H1 (cell line): Measurements from ENCODE around the gene TLR1. TPM values are rescaled to one million over a fixed set of nuclear protein-coding genes. Genes with fewer than 3 reads are reported as not detected.

ENCODE experiments used
- CTCF ChIA-PET: fragments of 300-600 bp; sonication (Branson Sonifier 250); formaldehyde crosslinking; loops from one replicate; lab custom pipeline; 2021; ENCODE audit not compliant: partially characterized antibody; lab: Charles Lee
- POLR2A ChIA-PET: fragments of 300-600 bp; sonication (Branson Sonifier 250); formaldehyde crosslinking; loops from one replicate; lab custom pipeline; 2021; ENCODE audit warnings: inconsistent platforms; ENCODE audit not compliant: partially characterized antibody; lab: Charles Lee
- DNase-seq, 2 experiments: peaks; one replicate each; pipeline versions ENCODE4 v3.0.0 to v3.0.0-alpha.2; 2010 to 2022; ENCODE audit warnings: low spot score in 2 of 2, low read depth in 1 of 2, mixed read lengths in 1 of 2
- FAIRE-seq: peaks from 2 replicates; lab custom pipeline; 2011; peaks lifted over from hg19 to GRCh38; lab: Jason Lieb, UNC
- H2AFZ ChIP-seq: 2 replicates; pipeline ENCODE4 v1.8.1; 2012; ENCODE audit warnings: low read length, inconsistent platforms
- H2AK5ac ChIP-seq: 2 replicates; pipeline ENCODE4 v1.6.1; 2013; ENCODE audit warnings: low read depth, low read length
- H2BK120ac ChIP-seq: replicated peaks from 2 replicates; pipeline ENCODE3; 2013; ENCODE audit warnings: low read depth, low read length, inconsistent platforms
- H2BK12ac ChIP-seq: 2 replicates; pipeline ENCODE4 v1.6.1; 2013; ENCODE audit warnings: low read depth, low read length
- H2BK15ac ChIP-seq: 2 replicates; pipeline ENCODE4 v1.6.1; 2013; ENCODE audit warnings: low read length
- H2BK20ac ChIP-seq: 2 replicates; pipeline ENCODE4 v1.6.1; 2013; ENCODE audit warnings: low read length
- H2BK5ac ChIP-seq: 2 replicates; pipeline ENCODE4 v1.6.1; 2013; ENCODE audit warnings: low read depth, low read length
- H3K14ac ChIP-seq: 2 replicates; pipeline ENCODE4 v1.6.1; 2013; ENCODE audit warnings: inconsistent platforms; ENCODE audit not compliant: insufficient read length
- H3K18ac ChIP-seq: 2 replicates; pipeline ENCODE4 v1.6.1; 2013; ENCODE audit warnings: low read length; ENCODE audit errors: extremely low read depth
- H3K23ac ChIP-seq: 2 replicates; pipeline ENCODE4 v1.6.1; 2013; ENCODE audit warnings: inconsistent platforms; ENCODE audit not compliant: insufficient read length
- H3K23me2 ChIP-seq: 2 replicates; pipeline ENCODE4 v1.6.1; 2013; ENCODE audit warnings: low read depth, low read length
- H3K27ac ChIP-seq: 2 replicates; pipeline ENCODE4 v1.6.1; 2011; ENCODE audit warnings: low read depth, low read length, inconsistent platforms
- H3K27me3 ChIP-seq, 4 experiments: replicated peaks in 1 of 4; 1 replicate in 1 of 4; 2 replicates in 3 of 4; pipeline versions ENCODE4 v1.6.1 to v1.8.1; 2011 to 2013; ENCODE audit warnings: low read length in 3 of 4, mild to moderate bottlenecking in 3 of 4, inconsistent platforms in 2 of 4, mixed read lengths in 2 of 4, moderate library complexity in 1 of 4; ENCODE audit not compliant: control insufficient read depth in 3 of 4, insufficient read depth in 3 of 4; ENCODE audit errors: extremely low read depth in 1 of 4
- H3K36me3 ChIP-seq, 4 experiments: 2 replicates each; pipeline versions ENCODE4 v1.6.1 to v1.8.1; 2011 to 2013; ENCODE audit warnings: mild to moderate bottlenecking in 4 of 4, low read length in 3 of 4, moderate library complexity in 2 of 4, control low read depth in 1 of 4, inconsistent platforms in 1 of 4; ENCODE audit not compliant: insufficient read depth in 4 of 4, control insufficient read depth in 2 of 4
- H3K4ac ChIP-seq: replicated peaks from 2 replicates; pipeline ENCODE3; 2013; ENCODE audit warnings: low read length, low read depth, mixed read lengths, inconsistent platforms; ENCODE audit not compliant: insufficient read length
- H3K4me1 ChIP-seq, 4 experiments: replicated peaks in 1 of 4; 1 replicate in 1 of 4; 2 replicates in 3 of 4; pipeline versions ENCODE4 v1.6.1 to v1.8.1; 2011 to 2013; ENCODE audit warnings: low read length in 3 of 4, inconsistent platforms in 2 of 4, mixed read lengths in 1 of 4; ENCODE audit not compliant: insufficient read depth in 4 of 4, control insufficient read depth in 3 of 4
- H3K4me2 ChIP-seq, 2 experiments: 2 replicates each; pipeline versions ENCODE4 v1.6.1 to v1.8.1; 2011 to 2013; ENCODE audit warnings: low read depth in 2 of 2, low read length in 2 of 2, control low read depth in 1 of 2, inconsistent platforms in 1 of 2, mild to moderate bottlenecking in 1 of 2; ENCODE audit not compliant: insufficient read depth in 1 of 2
- H3K4me3 ChIP-seq, 4 experiments: fragments of 200-600, 300-600 bp in 1 of 4; sonication (generic), shearing (Covaris generic), sonication (Bioruptor Twin) in 1 of 4; 2 replicates each; pipeline versions ENCODE4 v1.5.1 to v1.8.1; 2011 to 2016; ENCODE audit warnings: low read length in 4 of 4, low read depth in 3 of 4, control low read depth in 2 of 4, inconsistent platforms in 2 of 4, mild to moderate bottlenecking in 2 of 4, mixed read lengths in 1 of 4, moderate library complexity in 1 of 4; ENCODE audit not compliant: insufficient read depth in 2 of 4; ENCODE audit errors: extremely low read depth in 1 of 4
- H3K56ac ChIP-seq: replicated peaks from 2 replicates; pipeline ENCODE3; 2013; ENCODE audit warnings: low read depth, mild to moderate bottlenecking, mixed read lengths, low read length, inconsistent platforms; ENCODE audit not compliant: insufficient read length
- H3K79me1 ChIP-seq: 2 replicates; pipeline ENCODE4 v1.6.1; 2013; ENCODE audit warnings: low read depth, low read length, control low read depth
- H3K79me2 ChIP-seq, 2 experiments: 2 replicates each; pipeline versions ENCODE4 v1.6.1 to v1.8.1; 2012 to 2013; ENCODE audit warnings: low read length in 2 of 2, mild to moderate bottlenecking in 2 of 2, inconsistent platforms in 1 of 2; ENCODE audit not compliant: insufficient read depth in 2 of 2, control insufficient read depth in 1 of 2
- H3K9ac ChIP-seq, 4 experiments: replicated peaks in 1 of 4; 1 replicate in 1 of 4; 2 replicates in 3 of 4; pipeline versions ENCODE4 v1.6.1 to v1.8.1; 2011 to 2013; ENCODE audit warnings: low read depth in 3 of 4, low read length in 3 of 4, control low read depth in 2 of 4, mild to moderate bottlenecking in 2 of 4, moderate library complexity in 2 of 4, inconsistent platforms in 1 of 4; ENCODE audit errors: extremely low read depth in 1 of 4
- H3K9me3 ChIP-seq, 2 experiments: 2 replicates each; pipeline versions ENCODE4 v1.6.1 to v1.8.1; 2012 to 2013; ENCODE audit warnings: mild to moderate bottlenecking in 2 of 2, moderate library complexity in 2 of 2, control low read depth in 1 of 2, inconsistent platforms in 1 of 2, low read depth in 1 of 2, low read length in 1 of 2, mixed read lengths in 1 of 2; ENCODE audit not compliant: insufficient read depth in 2 of 2
- H4K20me1 ChIP-seq, 2 experiments: replicated peaks in 1 of 2; 2 replicates each; pipeline versions ENCODE3 to v1.8.1; 2011 to 2013; ENCODE audit warnings: inconsistent platforms in 2 of 2, low read length in 2 of 2, mild to moderate bottlenecking in 1 of 2; ENCODE audit not compliant: insufficient read depth in 2 of 2, control insufficient read depth in 1 of 2
- H4K5ac ChIP-seq: 2 replicates; pipeline ENCODE4 v1.6.1; 2013; ENCODE audit warnings: low read length, low read depth, mixed read lengths, inconsistent platforms; ENCODE audit not compliant: insufficient read length
- H4K8ac ChIP-seq: 2 replicates; pipeline ENCODE4 v1.8.0; 2013; ENCODE audit warnings: mild to moderate bottlenecking, moderate library complexity, low read length, inconsistent platforms; ENCODE audit not compliant: insufficient read depth; ENCODE audit errors: extremely low read depth
- H4K91ac ChIP-seq: replicated peaks from 2 replicates; pipeline ENCODE3; 2013; ENCODE audit warnings: low read length, mixed read lengths, inconsistent platforms; ENCODE audit not compliant: insufficient read length
- CEBPB ChIP-seq: IDR thresholded peaks from 2 replicates; pipeline ENCODE4 v1.6.1; 2012; ENCODE audit warnings: low read depth, low read length
- GTF2F1 ChIP-seq: IDR thresholded peaks from 2 replicates; pipeline ENCODE4 v1.6.1; 2012; ENCODE audit warnings: low read depth, low read length, improper control_type of control experiment, borderline replicate concordance
- JUN ChIP-seq: IDR thresholded peaks from 2 replicates; pipeline ENCODE4 v1.6.1; 2011; ENCODE audit warnings: low read depth, mild to moderate bottlenecking, improper control_type of control experiment, low read length
- KDM1A ChIP-seq: fragments of 200-600, 300-600 bp; sonication (generic); IDR thresholded peaks from 2 replicates; pipeline ENCODE4 v1.7.1; 2016; ENCODE audit warnings: mild to moderate bottlenecking, low read length, borderline replicate concordance
- KDM5A ChIP-seq: fragments of 200-600 bp; IDR thresholded peaks from 2 replicates; pipeline ENCODE4 v1.7.1; 2012; ENCODE audit warnings: mild to moderate bottlenecking, low read length, inconsistent platforms, mixed read lengths
- NANOG ChIP-seq: IDR thresholded peaks from 2 replicates; pipeline ENCODE4 v1.6.1; 2011; ENCODE audit warnings: low read length, low read depth, mild to moderate bottlenecking, inconsistent platforms; ENCODE audit not compliant: insufficient read depth, poor library complexity, severe bottlenecking
- RBBP5 ChIP-seq: IDR thresholded peaks from 2 replicates; pipeline ENCODE4 v1.7.1; 2012; ENCODE audit warnings: low read depth, mild to moderate bottlenecking, inconsistent platforms, low read length, moderate library complexity, borderline replicate concordance
- SIN3A ChIP-seq, 2 experiments: IDR thresholded peaks in 1 of 2; conservative IDR thresholded peaks in 1 of 2; 2 replicates each; pipeline ENCODE4 v1.6.1; 2011 to 2012; ENCODE audit warnings: low read length in 2 of 2, improper control_type of control experiment in 1 of 2, low read depth in 1 of 2, mild to moderate bottlenecking in 1 of 2
- SIX5 ChIP-seq: IDR thresholded peaks from 2 replicates; pipeline ENCODE4 v1.6.1; 2011; ENCODE audit warnings: mild to moderate bottlenecking, low read depth, low read length
- TBP ChIP-seq: IDR thresholded peaks from 2 replicates; pipeline ENCODE4 v1.6.1; 2011; ENCODE audit warnings: low read depth, low read length, improper control_type of control experiment
- YY1 ChIP-seq: IDR thresholded peaks from 2 replicates; pipeline ENCODE4 v1.6.1; 2011; ENCODE audit warnings: low read depth, mild to moderate bottlenecking, low read length
- WGBS, 2 experiments: shearing (Covaris generic) in 1 of 2; methylation state at CpG; one replicate each; pipeline versions ENCODE4 v1.1.6 to v1.1.7; 2013 to 2015; ENCODE audit warnings: low lambda C conversion rate in 2 of 2, mixed read lengths in 2 of 2, inconsistent platforms in 1 of 2, low coverage in 1 of 2, missing lambda C conversion rate in 1 of 2; ENCODE audit not compliant: insufficient replicate concordance in 2 of 2, insufficient coverage in 1 of 2, insufficient read length in 1 of 2; ENCODE audit errors: extremely low coverage in 1 of 2, missing lambda C conversion rate in 1 of 2; 5-methylcytosine and 5-hydroxymethylcytosine counted together
- polyA plus RNA-seq, 7 experiments: library from polyadenylated mRNA; depleted of rRNA in 3 of 7; stranded (reverse) in 5 of 7; unstranded in 2 of 7; fragments of >200 nt in 5 of 7; fragments of 200-250 nt in 2 of 7; gene quantifications; 1 replicate in 5 of 7; 2 replicates in 1 of 7; 4 replicates in 1 of 7; pipeline versions ENCODE4 v1.2.1 to v1.2.3, GENCODE V29; 2011 to 2013; ENCODE audit warnings: missing spikeins in 2 of 7, mixed read lengths in 2 of 7
- total RNA-seq: library from RNA; stranded (reverse); fragmentation: NEBNext Ultra II Directional; extraction: Animal tissue kit (Norgen Biotek cat#: 25700); gene quantifications from 2 replicates; pipeline ENCODE4 v1.2.1, GENCODE V29; 2021
- TF ChIP-seq, protein P1 (sequence below): IDR thresholded peaks from 2 replicates; pipeline ENCODE4 v1.6.1; 2011; ENCODE audit warnings: low read depth, mild to moderate bottlenecking, low read length; ENCODE audit not compliant: insufficient read depth

The TLR1 gene
- total and polyA plus RNA-seq, 2 of the 8 experiments (the other 6 are each of a cell fraction or from before 2014, with no cell fraction given): not detected

DNA sequence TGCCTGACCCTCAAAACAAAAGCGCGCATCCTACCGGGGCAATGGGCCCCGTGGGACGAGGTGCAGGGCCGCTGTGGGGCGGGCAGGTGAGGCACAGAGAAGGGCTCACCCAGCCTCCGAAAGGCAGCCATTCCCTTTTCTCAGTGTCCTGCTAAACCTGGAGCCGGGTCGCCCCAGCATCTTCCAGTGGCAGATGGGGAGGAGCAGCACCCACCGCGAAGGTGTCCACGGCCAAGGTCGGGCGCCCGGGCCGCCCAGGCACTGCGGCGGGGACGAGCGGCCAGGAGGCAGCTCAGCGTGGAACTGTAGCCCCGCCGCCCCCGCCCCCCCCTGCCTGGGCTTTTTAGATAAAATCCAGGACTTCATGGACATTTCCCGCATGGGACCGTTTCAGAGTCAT lies 19.2 kb upstream of the TLR1 start:
- FAIRE-seq (no peak), DNase-seq (no peak)
- Histone ChIP-seq H3K4me3 (no peak overlapping the region), H3K4me1 (no peaks in the 10 kb centered on the region), H3K79me1 (no peaks in the 10 kb centered on the region), H3K36me3 (no peaks in the 10 kb centered on the region), H4K20me1 (no peaks in the 10 kb centered on the region), H4K5ac (no peak overlapping the region), H4K8ac (no peak overlapping the region), H4K91ac (no peak overlapping the region), H3K23ac (no peak overlapping the region), H2AFZ (no peak overlapping the region), H2AK5ac (no peak overlapping the region), H2BK5ac (no peak overlapping the region), H3K4me2 (no peak overlapping the region), H3K27ac (no peak overlapping the region), H3K18ac (no peak overlapping the region), H3K9ac (no peak overlapping the region), H3K4ac (no peak overlapping the region), H2BK20ac (no peak overlapping the region), H3K79me2 (no peaks in the 10 kb centered on the region)
- CTCF ChIA-PET: no interaction called here
- POLR2A ChIA-PET: no interaction called here
- TF ChIP-seq GTF2F1: no peak
- TF ChIP-seq, protein P1, sequence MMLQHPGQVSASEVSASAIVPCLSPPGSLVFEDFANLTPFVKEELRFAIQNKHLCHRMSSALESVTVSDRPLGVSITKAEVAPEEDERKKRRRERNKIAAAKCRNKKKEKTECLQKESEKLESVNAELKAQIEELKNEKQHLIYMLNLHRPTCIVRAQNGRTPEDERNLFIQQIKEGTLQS: no peak
- TF ChIP-seq KDM1A: no peak
- no peak for TF ChIP-seq JUN
- TF ChIP-seq RBBP5: no peak
- no peak for TF ChIP-seq NANOG
- no peak for TF ChIP-seq KDM5A
- TF ChIP-seq YY1: no peak
- TF ChIP-seq SIN3A (conservative IDR thresholded peaks at IDR 0.05 in 1 of 2, IDR thresholded peaks at IDR 0.05 in 1 of 2; ENCODE audit: low read depth in 1 of 2, low read length in 2 of 2): no peak
- TF ChIP-seq CEBPB: no peak
- no peak for TF ChIP-seq SIX5
- no peak for TF ChIP-seq TBP
- TF ChIP-seq, all 59 proteins: peak for 0
- no peak overlapping the region for H3K56ac ChIP-seq
- no peak overlapping the region for H2BK12ac ChIP-seq
- H2BK15ac ChIP-seq: no peak overlapping the region
- no peaks in the 10 kb centered on the region for H3K23me2 ChIP-seq
- H3K9me3 ChIP-seq: peaks cover 7 to 12% of the 10 kb centered on the region in 2 experiments; a peak in 3 of 4 replicates
- H2BK120ac ChIP-seq: no peak overlapping the region
- no peak overlapping the region for H3K14ac ChIP-seq
- no peaks in the 10 kb centered on the region for H3K27me3 ChIP-seq
- 90% methylated on average over 16 of the region's 27 CpGs; no CpG with 5 or more reads in 1 of the 2 experiments for WGBS, 2 experiments
